ENCODE measurements around the gene IL6ST.
A peak's percentile ranks its signal among the peaks of the same experiment; 100 is the strongest.
"Not testable (repeated sequence)": the region's sequence is repeated elsewhere in the genome, so short reads cannot be mapped to it uniquely, and the experiment has no call there.

Gene IL6ST

DNA sequence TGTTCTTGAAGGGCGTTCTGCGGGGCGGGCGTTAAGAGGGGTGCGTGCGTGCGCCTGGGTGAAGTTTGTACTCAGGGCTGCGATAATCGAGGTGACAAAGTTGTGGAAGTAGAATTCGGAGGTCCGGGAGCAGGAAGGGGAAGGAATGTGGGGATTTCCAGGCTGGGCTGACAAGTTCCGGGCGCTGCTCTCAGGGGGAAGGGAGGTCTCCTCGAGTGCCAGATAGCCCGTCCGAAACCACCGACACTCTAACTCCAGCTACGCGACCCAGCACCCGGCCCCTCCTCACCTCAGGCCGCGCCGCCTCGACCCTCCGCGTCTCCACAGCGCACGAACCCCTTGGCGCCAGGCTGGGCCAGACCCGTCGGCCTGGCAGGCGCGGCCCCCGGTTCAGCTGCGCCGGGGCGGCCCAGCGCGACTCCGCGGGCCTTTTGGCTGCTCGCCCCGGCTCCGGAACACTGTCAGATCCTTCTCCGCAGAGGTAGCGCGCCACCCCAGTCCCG, at the start of gene IL6ST:
Gene IL6ST, minus strand, starts transcription at position 469 of the 503 bp plus-strand sequence. CDS start 18,685 bp downstream, outside the sequence.
- no peak for DNase-seq

DNA sequence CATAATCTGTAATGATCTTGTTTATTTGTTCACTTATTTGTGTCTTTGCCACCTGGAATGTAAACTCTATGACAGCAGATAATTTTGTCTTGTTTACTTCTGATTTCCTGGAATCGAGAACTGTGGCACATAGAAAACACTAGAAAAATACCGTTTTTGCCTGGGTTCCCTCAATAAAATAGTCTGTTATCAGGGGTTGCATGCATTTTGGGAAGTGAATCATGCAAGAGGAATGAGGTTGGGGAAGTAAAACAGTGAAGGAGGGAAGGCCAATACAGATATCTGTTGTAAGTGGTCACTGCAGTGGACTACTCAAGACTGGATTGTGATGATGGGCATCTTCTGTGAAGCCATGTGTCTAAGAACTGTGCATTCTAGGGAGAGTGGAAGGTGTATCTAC, 45.2 kb upstream of the IL6ST start:
- no peak for DNase-seq

DNA sequence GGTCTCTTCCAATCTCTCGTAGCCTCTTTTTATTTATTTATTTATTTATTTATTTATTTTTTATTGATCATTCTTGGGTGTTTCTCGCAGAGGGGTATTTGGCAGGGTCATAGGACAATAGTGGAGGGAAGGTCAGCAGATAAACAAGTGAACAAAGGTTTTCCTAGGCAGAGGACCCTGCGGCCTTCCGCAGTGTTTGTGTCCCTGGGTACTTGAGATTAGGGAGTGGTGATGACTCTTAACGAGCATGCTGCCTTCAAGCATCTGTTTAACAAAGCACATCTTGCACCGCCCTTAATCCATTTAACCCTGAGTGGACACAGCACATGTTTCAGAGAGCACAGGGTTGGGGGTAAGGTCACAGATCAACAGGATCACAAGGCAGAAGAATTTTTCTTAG, 43.4 kb upstream of the IL6ST start:
- DNase-seq, result not testable (repeated sequence)

DNA sequence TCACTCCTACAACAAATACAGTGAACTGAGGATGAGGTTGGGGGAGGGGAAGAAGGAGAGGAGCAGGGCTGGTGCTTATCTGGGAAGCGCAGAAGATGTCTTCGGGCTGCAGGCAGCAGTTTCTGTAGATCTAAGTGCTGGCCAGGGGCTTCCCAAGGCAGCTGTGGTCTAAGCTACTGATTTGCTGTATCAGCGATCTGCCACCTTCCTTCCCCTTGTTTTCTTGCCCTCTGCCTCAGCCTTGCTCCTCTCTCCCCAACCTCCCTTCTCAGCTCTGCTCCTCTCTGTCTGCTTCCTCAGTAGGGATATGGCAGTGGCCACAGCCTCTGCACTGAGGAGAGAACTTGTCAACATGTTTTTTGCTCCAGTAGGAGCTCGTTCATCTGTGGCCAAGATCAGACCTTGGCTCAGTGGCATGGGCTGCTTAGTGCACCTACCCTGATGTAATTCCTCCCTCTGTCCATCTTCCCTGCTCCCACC, 42.8 kb upstream of the IL6ST start:
- no peak for DNase-seq

DNA sequence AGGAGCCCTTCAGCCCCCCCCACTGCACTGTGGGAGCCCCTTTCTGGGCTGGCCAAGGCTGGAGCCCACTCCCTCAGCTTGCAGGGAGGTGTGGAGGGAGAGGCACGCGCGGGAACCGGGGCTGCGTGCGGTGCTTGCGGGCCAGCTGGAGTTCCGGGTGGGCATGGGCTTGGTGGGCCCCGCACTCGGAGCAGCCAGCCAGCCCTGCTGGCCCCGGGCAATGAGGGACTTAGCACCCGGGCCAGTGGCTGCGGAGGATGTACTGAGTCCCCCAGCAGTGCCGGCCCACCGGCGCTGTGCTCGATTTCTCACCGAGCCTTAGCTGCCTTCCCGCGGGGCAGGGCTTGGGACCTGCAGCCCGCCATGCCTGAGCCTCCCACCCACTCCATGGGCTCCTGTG, 40.6 kb upstream of the IL6ST start:
- not testable (repeated sequence) for DNase-seq

DNA sequence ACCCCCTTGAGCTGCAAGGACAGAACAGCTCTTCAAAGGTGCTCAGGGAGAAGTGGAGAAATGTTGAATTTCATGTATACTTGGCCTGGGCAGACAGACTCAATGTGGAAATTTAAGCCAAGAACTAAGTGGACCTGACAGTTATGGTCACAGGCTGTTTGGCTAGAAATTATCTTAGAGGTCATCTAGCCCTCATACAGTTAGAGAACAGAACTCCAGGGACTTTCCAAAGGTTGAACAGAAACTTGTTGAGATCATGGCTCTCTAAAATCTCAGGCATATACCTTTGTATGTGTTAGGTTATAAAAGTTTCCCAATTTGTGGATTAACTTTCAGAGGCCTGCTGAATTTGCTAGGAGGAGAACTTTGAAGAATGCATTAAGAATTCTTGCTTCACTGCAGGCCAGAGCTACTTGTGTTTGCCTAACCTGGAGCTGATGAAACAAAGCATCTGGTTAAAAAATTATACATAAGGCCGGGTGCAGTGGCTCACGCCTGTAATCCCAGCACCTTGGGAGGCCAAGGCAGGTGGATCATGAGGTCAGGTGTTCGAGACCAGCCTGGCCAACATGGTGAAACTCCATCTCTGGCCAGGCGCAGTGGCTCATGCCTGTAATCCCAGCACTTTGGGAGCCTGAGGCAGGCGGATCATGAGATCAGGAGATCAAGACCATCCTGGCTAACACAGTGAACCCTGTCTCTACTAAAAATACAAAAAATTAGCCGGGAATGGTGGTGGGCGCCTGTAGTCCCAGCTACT, 35.3 kb upstream of the IL6ST start:
- not testable (repeated sequence) for DNase-seq

DNA sequence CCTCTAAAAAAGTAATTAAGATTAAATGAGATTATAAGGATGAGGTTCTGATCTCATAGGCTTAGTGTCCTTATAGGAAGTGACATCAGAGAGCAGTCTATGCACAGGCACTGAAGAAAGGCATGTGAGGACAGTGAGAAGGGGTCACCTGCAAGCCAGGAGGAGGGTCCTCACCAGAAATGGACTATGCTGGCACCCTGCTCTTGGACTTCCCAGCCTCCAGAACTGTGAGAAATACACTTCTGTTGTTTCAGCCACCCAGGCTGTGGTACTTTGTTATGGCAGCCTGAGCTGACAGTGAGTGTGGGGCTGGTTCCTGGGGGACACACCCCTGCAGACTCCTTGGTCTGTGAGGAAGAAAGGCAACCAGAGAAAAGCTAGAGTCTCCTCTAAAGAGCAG, 34.7 kb upstream of the IL6ST start:
- no peak for DNase-seq

DNA sequence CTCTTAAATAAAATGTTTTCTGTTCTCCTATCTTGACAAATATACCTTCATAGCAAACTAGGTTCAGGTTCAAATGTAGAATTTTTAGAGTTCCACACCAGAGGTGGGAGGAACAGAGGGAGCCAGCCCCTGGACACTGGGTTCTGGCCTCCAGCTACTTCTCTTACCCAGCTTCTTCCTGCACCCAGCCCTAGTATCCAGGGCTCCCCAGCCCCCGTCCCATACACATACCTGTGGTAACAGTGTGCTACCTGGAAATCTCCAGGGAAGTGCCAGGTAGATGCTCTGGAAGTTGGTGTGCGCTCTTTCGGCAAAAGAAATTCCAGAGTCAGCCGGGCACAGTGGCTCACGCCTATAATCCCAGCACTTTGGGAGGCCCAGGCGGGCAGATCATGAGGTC, 33.9 kb upstream of the IL6ST start:
- no peak for DNase-seq

DNA sequence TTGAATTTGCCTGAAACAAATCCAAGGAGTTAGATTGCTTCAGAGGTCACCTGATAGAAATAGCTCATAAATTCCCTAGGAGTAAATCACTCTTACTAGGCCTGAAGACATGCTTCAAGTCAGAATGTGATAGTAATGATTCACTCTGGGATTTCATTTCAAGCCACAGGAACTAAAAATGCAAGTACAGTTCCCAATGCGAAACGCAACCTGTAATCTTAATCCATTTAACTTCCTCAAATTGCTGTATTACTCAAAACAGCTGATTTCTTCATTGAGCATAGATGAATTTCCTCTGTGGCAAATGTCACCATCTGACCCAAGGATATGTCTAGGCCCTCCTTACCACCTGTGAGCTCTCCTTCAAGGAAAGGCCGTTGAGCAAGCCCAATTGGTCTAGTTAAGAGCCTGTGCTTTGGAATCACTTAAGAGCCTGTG, 32.1 kb upstream of the IL6ST start:
- no peak for DNase-seq

DNA sequence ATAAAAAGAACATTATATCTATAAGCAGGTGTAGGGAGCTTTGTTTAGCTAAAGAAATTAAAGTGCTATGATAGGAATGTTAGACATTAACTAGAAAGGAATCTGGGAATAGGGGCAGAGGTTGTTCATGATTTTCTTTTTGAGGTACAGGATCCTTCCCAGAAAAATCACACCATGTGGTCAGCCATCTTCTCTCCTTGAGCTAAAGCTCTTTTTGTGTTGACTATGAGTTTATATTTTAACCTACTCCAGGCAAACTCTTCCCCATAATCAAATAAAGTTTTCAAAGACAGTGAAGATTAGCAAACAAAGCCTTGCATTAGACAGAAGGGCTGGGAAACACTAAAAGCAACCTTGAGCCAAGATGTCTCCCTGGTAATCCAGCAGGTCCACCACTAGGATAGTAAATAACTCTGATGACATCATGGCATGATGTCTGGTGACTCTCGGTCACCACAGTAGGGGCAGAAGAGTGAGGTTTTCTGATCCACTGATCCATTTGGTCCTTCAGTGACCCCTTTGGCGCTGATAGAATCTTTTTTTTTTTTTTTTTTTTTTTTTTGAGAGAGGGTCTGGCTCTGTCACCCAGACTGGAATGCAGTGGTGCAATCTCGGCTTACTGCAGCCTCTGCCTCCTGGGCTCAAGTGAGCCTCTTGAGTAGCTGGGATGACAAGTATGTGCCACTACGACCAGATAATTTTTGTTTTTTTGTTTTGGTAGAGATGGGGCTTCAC, 30.6 kb upstream of the IL6ST start:
- DNase-seq, result no peak

DNA sequence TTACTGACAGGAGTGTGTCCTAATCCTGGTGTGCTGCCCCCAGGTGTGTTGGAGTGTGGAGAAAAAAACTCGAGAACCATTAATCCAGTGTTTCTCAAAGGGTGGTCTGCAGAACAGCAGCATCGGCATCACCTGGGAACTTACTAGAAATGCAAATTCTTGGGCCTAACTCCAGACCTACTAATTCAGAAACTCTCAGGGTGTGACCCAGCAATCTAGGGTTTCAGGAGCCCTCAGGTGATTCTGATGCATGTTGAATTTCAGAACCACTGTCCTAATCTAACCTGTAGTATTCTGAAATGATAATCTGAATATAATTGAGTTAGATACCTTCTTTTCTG, 30.0 kb upstream of the IL6ST start:
- no peak for DNase-seq

DNA sequence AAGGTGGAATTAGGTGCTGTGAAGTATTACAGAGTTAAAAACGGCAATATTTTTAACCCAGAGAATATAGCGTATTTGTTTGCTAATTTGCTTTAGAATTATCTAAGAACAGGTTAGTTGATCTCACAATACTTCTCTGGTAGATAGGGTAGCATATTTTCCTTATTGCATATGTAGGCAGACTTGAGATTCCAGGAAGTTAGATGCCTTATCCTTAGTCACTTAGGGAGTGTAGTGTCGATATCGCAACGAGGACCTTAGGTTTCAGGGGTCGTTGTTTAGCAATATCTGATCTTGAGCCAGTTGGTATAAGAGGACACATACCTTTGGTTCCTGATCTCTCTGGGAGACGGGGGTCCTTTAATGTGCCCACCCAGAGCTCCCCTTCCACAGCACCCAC, 28.5 kb upstream of the IL6ST start:
- no peak for DNase-seq

DNA sequence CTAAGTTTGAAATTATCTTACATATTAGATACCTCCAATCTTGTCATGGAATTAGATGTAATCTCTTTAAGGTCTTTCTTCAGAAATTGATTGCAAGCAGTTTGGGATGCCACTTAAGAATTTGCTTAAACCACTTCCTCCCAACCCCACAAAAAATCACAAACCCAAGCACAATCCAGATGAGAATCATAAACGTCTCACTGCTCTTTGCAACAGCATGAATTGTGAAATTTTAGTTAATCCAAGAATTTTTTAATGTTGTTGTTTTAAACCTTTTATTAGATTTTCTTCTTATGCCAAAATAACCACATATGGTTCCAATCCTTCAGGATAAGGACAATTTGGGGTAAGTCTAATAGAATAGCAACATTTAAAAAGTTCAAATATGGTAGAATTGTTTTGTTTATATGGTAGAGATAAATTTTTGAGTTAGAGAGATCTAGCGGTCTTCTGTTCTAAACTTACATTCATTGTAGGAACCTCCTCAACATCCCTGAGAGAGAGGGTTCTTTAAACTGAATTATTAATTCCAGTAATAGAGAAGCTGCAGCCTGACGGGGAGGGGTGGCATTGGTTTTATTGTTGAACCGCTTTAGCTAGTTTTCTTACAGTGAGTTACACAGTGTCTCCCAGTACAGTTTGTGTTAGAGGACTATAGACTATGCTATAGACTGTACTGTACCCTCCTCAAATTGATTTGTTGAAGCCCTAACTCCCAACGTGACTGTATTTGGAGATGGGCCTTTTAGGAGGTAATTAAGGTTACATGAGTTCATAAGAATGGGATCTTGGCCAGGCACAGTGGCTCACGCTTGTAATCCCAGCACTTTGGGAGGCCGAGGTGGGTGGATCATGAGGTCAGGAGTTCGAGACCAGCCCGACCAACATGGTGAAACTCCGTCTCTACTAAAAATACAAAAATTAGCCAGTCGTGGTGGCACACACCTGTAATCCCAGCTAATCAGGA, 24.8 kb upstream of the IL6ST start:
- DNase-seq, result no peak

DNA sequence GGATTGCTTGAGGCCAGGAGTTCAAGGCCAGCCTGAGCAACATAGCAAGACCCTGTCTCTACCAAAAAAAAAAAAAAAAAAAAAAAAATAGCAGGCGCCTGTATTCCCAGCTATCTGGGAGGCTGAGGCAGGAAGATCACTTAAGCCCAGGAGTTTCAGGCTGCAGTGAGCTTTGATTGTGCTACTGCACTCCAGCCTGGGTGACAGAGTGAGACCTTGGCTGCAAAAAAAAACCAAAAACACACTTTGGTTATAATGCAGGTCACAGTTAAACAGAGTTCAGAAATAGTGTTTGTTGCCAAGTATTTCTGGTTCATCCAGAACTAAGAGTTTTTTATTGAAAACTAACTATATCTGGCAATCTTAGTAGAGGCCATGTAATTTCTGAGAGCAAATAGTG, 24.1 kb upstream of the IL6ST start:
- DNase-seq, result no peak

DNA sequence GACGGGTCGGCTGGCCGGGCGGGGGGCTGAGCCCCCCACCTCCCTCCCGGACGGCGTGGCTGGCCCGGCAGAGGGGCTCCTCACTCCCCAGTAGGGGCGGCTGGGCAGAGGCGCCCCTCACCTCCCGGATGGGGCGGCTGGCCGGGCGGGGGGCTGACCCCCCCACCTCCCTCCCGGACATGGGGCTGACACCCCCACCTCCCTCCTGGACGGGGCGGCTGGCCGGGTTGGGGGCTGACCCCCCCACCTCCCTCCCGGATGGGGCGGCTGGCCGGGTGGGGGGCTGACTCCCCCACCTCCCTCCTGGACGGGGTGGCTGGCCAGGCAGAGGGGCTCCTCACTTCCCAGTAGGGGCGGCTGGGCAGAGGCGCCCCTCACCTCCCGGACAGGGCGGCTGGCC, 19.9 kb upstream of the IL6ST start:
- not testable (repeated sequence) for DNase-seq

DNA sequence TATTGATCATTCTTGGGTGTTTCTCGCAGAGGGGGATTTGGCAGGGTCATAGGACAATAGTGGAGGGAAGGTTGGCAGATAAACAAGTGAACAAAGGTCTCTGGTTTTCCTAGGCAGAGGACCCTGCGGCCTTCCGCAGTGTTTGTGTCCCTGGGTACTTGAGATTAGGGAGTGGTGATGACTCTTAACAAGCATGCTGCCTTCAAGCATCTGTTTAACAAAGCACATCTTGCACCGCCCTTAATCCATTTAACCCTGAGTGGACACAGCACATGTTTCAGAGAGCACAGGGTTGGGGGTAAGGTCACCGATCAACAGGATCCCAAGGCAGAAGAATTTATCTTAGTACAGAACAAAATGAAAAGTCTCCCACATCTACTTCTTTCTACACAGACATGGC, 19.2 kb upstream of the IL6ST start:
- DNase-seq, result not testable (repeated sequence)

DNA sequence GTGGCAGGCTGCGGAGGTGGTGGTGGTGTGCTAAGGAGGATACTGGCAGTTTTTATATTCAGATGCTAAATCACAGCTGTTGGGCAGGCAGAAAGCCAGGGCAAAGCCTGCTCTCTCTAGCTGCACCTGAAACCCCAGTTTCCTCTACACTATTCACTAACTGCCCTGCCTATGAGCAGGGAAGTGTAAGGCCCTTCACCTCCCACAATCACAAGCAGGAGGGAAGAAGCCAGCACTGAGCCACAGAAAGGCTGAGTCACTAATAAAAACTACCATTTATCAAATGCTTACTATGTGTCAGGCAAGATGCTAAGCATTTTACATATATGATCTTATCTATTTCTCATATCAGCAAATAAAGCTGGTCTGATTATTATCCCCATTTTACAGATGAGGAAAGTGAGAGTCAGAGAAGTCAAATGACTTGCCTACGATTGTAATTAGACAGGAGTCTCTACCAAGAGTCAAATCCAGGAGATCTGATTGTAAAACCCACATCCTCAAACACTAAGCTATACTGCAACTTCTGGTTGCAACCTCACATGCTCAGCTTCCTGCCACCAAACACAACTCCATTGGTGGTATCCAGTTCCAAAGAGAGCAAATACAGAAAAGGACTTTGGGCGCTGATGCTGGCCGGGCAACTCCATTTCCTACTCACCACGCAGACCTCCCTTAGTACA, 17.7 kb upstream of the IL6ST start:
- DNase-seq, result peak; percentile 28

DNA sequence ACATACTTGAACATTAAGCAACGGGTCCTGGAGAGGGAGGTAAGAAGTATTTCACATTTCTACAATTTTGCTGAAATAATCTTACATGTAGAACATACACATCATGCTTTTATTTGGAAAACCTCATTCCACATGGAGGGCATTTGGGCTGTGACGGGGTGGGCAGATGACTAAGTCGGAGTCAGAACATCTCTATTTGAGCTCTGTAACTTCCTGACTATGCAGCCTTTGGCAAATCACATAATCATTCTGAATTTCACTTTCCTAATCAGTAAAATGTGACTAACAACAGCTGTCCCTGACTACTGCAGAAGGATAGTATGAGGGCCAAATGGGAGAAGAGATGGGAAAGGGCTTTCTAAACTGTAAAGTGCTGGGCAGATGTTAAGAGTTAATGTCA, 17.1 kb upstream of the IL6ST start:
- no peak for DNase-seq

DNA sequence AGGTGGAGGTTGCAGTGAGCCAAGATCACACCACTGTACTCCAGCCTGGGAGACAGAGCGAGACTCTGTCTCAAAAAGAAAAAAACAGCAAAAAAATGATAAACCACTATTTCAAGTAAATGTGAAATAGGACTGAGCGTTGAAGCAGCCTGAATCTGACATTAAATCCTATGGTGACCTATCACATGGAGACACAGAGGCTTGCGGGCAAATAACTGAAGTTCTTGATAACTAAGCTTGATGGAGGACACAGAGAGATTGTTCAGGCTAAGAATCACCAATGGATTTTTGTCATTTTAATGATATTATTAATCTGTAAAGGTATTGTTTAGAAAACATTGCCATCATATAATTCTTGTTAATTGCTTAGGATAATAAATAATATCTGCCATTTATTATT, 15.7 kb upstream of the IL6ST start:
- DNase-seq, result no peak

DNA sequence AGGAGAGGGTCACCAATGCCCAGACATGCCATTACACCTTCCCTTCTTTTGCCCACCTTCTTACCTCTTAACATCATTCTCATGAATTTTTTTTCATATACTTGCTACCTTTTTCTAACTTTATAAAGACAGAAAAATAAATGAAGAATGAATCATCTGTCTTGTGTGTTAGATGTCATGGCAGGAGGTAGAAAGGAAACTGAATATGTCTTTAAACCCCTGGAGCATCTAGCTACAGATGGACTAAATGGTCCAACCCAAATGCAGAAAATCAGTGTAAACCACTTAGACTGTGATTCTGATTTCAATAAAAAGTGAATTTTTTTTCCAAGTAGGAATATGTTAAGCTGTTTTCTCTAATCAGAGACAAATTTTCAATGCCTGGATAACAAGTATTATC, 11.8 kb upstream of the IL6ST start:
- no peak for DNase-seq

DNA sequence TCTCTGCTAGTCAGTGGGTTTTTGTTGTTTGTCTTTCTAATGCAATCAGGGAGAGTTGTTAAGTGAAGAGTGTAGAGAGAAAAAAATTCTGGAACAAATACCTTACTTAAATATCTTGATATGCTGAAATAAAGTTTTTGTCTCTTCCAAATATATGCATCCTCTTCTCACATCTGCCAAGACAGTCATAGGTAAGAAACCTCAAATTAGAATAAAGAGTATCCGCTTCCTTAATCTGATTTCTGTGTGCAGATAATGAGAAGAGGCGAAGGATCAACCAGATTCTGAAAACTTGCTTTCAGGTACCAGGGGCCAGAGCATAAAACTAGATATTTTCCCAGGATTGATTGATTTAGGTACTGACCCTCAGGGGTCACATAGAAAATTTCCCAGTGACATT, 11.3 kb upstream of the IL6ST start:
- no peak for DNase-seq

DNA sequence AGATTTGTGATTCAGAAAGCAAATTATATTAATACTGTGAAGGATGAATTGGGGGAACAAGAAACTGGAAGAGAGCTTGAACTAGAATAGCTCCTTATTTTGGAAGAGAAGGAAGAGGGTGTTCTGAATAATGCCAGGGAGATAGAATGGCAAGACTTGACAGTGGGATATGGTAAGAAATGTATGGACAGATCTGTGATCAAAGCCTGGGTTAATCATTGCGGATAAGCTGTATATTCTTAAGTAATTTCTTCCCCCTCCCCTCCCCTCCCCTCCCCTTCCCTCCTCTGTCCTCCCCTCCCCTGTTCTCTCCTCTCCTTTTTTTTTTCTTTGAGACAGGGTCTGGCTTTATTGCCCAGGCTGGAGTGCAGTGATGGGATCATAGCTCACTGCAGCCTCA, 10.1 kb upstream of the IL6ST start:
- DNase-seq, result no peak

All from activated T-cell treated with anti-CD3 and anti-CD28 coated beads, Interleukin-2, amount 50 U/mL, for 1 hour (primary cell).